Cardiac muscle cell (in vitro differentiated cells and primary cell): ENCODE results near the gene RRBP1. TPM values are rescaled to one million over a fixed set of nuclear protein-coding genes. Genes with fewer than 3 reads are reported as not detected.

Source experiments
- DNase-seq, 2 donors: peaks; one replicate each; pipeline versions ENCODE4 v3.0.0 to v3.0.0-alpha.2; 2010 to 2017; ENCODE audit warnings: low read depth in 1 of 2, low spot score in 1 of 2
- H3K27ac ChIP-seq: fragments of 200-600 bp; sonication (generic); 2 replicates; pipeline ENCODE4 v1.5.1; 2016
- H3K27me3 ChIP-seq: fragments of 200-600 bp; sonication (generic); 2 replicates; pipeline ENCODE4 v1.6.0; 2016; ENCODE audit warnings: control low read depth
- H3K36me3 ChIP-seq: fragments of 200-600 bp; sonication (generic); 2 replicates; pipeline ENCODE4 v1.5.1; 2016; ENCODE audit warnings: control low read depth
- H3K4me1 ChIP-seq: fragments of 200-600 bp; sonication (generic); 2 replicates; pipeline ENCODE4 v1.8.1; 2017; ENCODE audit warnings: low read depth, mild to moderate bottlenecking, mixed run types
- H3K4me3 ChIP-seq: fragments of 200-600 bp; sonication (generic); 2 replicates; pipeline ENCODE4 v1.5.1; 2016; ENCODE audit warnings: mild to moderate bottlenecking
- H3K9me3 ChIP-seq: fragments of 200-600 bp; sonication (generic); 2 replicates; pipeline ENCODE4 v1.5.1; 2017; ENCODE audit warnings: low read depth, mild to moderate bottlenecking, control low read depth
- polyA plus RNA-seq: library from polyadenylated mRNA; unstranded; fragments of >200 nt; fragmentation: Nextera tagmentation; extraction: Ambion mirVana; gene quantifications from 2 replicates; pipeline ENCODE4 v1.2.1, GENCODE V29; 2016
- total RNA-seq: library from RNA; depleted of rRNA; stranded (reverse); fragments of >200 nt; gene quantifications from 2 replicates; pipeline ENCODE4 v1.2.3, GENCODE V29; 2016
- TF ChIP-seq, protein P1 (sequence below): IDR thresholded peaks from 2 replicates; pipeline ENCODE4 v1.5.1; 2012; ENCODE audit warnings: low read depth, mild to moderate bottlenecking, low read length

The RRBP1 gene
- total and polyA plus RNA-seq, 2 experiments from 2014 or later: 50.7 to 77.5 TPM

DNA sequence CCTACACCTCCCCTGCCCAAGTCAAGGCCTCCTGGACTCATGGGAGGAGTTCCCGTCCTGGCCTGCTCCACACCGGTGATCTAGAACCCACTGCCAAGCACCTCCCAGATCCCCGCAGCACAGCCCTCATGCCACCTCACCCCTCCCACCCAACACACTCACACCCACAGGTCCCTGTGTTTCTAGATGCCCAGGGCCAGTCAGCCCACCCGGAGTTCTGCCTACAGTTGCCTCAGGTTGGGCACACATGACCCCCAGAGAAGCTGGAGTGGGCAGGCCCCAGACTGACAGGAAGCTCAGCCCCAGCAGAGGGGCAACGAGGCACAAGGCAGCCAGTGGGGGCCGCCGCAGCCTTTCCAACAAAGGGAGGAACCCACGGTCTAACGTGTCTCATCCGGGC, 29.6 kb downstream of the RRBP1 start:
- H3K36me3 ChIP-seq: no peaks in the 10 kb centered on the region
- TF ChIP-seq, protein P1, sequence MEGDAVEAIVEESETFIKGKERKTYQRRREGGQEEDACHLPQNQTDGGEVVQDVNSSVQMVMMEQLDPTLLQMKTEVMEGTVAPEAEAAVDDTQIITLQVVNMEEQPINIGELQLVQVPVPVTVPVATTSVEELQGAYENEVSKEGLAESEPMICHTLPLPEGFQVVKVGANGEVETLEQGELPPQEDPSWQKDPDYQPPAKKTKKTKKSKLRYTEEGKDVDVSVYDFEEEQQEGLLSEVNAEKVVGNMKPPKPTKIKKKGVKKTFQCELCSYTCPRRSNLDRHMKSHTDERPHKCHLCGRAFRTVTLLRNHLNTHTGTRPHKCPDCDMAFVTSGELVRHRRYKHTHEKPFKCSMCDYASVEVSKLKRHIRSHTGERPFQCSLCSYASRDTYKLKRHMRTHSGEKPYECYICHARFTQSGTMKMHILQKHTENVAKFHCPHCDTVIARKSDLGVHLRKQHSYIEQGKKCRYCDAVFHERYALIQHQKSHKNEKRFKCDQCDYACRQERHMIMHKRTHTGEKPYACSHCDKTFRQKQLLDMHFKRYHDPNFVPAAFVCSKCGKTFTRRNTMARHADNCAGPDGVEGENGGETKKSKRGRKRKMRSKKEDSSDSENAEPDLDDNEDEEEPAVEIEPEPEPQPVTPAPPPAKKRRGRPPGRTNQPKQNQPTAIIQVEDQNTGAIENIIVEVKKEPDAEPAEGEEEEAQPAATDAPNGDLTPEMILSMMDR: no peak
- no peaks in the 10 kb centered on the region for H3K9me3 ChIP-seq
- no peaks in the 10 kb centered on the region for H3K27me3 ChIP-seq
- H3K4me1 ChIP-seq: peaks cover 33% of the 10 kb centered on the region
- H3K4me3 ChIP-seq: no peak overlapping the region
- no peak overlapping the region for H3K27ac ChIP-seq
- no peak for DNase-seq

DNA sequence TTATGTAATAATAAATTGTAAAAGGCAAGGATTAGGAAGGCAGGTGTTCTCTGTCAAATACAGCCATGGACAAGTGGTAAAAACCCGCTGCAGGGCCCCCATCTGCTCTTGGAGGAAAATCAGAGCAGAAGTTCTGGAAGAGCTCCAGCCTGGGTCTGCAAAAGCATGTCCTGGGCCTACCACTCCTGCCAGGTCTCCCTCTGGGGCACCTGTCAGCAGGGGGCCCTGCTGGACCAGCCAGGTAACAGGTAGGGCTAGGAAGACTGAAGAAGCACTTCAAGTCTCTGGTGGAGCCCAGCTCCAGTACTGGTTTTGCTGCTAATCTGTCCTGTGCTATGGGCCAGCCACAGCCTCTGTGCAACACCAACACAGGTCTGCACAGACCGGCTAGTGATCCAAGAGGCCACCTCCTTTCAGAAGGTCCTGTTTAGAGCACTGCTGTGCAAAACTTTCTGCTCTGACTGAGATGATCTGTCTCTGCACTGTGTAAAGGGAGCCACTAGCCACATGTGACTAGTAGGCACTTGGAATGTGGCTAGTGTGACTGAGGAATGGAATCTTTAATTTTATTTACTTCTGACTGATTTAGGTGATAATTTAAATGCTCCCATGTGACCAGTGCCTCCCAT, 30.2 kb downstream of the RRBP1 start:
- Histone ChIP-seq H3K36me3 (no peaks in the 10 kb centered on the region), H3K27me3 (no peaks in the 10 kb centered on the region), H3K4me1 (peaks cover 33% of the 10 kb centered on the region), H3K9me3 (no peaks in the 10 kb centered on the region), H3K4me3 (no peak overlapping the region), H3K27ac (no peak overlapping the region)
- no peak for DNase-seq
- TF ChIP-seq, protein P1: no peak

DNA sequence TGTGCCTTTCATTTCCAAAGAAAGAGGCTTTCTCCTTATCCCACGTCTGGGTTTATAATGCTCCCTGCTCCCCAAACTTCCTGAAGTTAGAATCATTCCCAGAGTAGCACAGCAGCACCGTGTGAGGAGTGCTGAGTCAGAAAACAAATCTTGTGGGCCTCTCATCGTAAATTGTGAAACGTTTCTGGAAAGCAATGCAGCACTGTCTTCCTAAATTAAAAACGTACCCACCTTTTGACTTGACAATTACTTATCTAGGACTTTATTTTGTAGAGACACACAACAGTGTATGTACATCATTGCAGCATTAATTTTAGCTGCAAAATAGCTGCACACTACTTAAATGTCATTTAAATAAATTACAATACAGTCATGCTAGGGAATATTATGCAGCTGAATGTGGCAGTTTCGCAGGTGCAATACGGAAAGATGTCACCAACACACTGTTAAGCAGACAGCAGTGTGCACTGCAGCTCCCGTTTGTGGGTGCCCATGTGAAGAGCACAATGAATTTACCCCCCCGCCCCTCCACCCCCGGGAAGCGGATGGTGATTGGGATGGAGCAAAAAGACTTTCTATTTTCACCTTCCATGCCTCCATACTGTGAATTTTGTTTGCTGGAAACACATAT, 30.8 kb downstream of the RRBP1 start:
- Histone ChIP-seq H3K9me3 (no peaks in the 10 kb centered on the region), H3K4me1 (peaks cover 39% of the 10 kb centered on the region), H3K4me3 (no peak overlapping the region), H3K27ac (no peak overlapping the region), H3K27me3 (no peaks in the 10 kb centered on the region), H3K36me3 (no peaks in the 10 kb centered on the region)
- peak in 1 of 2 donors; percentile 53 for DNase-seq
- TF ChIP-seq, protein P1: no peak

DNA sequence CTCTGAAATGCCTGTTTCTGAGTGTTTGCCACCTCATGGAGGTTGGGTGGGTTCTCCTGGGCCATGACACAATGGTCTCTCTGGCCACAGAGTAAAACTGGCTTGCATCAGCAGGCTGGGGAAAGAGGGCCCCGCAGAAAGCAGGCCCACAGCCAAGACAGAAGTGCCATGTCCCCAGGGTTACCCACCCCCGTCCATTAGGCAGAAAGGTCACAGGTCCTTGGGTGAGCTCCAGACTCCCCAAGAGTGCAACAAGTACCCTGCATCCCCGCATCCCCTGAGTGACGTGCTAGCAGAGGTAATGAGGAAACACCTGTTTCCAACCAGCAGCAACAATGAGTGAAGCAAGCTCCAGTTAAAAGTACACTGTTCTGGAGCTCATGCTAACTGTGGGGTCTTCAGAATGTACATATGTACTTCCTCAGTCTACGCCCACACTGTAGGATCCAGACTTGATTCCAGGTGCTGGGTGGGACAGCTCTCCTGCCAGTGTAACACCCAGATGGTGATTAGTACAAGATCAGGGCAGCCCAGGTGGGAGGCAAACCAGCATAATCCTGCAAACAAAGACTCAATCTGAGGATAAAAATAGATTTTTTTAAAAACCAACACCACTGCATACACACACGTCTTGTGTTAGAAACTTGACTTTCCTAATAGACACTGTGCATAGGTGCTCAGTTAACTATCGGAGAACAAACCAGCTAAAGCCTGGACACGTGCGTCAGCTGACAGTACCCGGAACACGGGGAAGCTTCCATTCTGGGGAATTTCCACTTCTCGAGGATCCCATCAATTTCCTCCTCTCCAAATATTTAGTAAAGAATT, 31.5 kb downstream of the RRBP1 start:
- no peak for DNase-seq
- Histone ChIP-seq H3K27ac (no peak overlapping the region), H3K9me3 (no peaks in the 10 kb centered on the region), H3K4me1 (peaks cover 46% of the 10 kb centered on the region), H3K27me3 (no peaks in the 10 kb centered on the region), H3K36me3 (no peaks in the 10 kb centered on the region), H3K4me3 (no peak overlapping the region)
- TF ChIP-seq, protein P1: no peak

GRCh38 chr20:17648791-17649730, 33.0 kb downstream of the RRBP1 start:
- Histone ChIP-seq H3K9me3 (no peaks in the 10 kb centered on the region), H3K27ac (peak overlapping the region; percentile 30), H3K36me3 (no peaks in the 10 kb centered on the region), H3K4me1 (peaks cover 57% of the 10 kb centered on the region), H3K4me3 (no peak overlapping the region), H3K27me3 (no peaks in the 10 kb centered on the region)
- DNase-seq: peak in 1 of 2 donors; percentile 16
- TF ChIP-seq, protein P1: peak; percentile 39
